Measurements from ENCODE around the gene LNP1.

Gene LNP1

GRCh38 chr3:100396967-100397366 lies 4.4 kb upstream of the LNP1 start:
- DNase-seq (ENCODE audit: extremely low read depth in 1 of 2, low read depth in 1 of 2): no peak

- DNase-seq (ENCODE audit: extremely low read depth in 1 of 2, low read depth in 1 of 2): no peak
These were observed 1.8 kb upstream of the LNP1 start for GRCh38 chr3:100399341-100400071.

- no peak for DNase-seq (ENCODE audit: extremely low read depth in 1 of 2, low read depth in 1 of 2)
These were observed 940 bp upstream of the LNP1 start for GRCh38 chr3:100400419-100400779.

- peak; percentile 16 to 22 for DNase-seq (ENCODE audit: extremely low read depth in 1 of 2, low read depth in 1 of 2)
These were observed 319 bp downstream of the LNP1 start for GRCh38 chr3:100401674-100402041.

GRCh38 chr3:100402256-100402655 lies 917 bp downstream of the LNP1 start:
- no peak for DNase-seq (ENCODE audit: extremely low read depth in 1 of 2, low read depth in 1 of 2)

- DNase-seq (ENCODE audit: extremely low read depth in 1 of 2, low read depth in 1 of 2): no peak
These were observed 1.6 kb downstream of the LNP1 start for GRCh38 chr3:100402891-100403290.

GRCh38 chr3:100403362-100404249 lies 2.3 kb downstream of the LNP1 start:
- no peak for DNase-seq (ENCODE audit: extremely low read depth in 1 of 2, low read depth in 1 of 2)

GRCh38 chr3:100404250-100404548 lies 2.9 kb downstream of the LNP1 start:
- DNase-seq (ENCODE audit: extremely low read depth in 1 of 2, low read depth in 1 of 2): no peak

GRCh38 chr3:100407164-100407563 lies 5.8 kb downstream of the LNP1 start:
- no peak for DNase-seq (ENCODE audit: extremely low read depth in 1 of 2, low read depth in 1 of 2)

GRCh38 chr3:100407977-100408532 lies 6.7 kb downstream of the LNP1 start:
- DNase-seq (ENCODE audit: extremely low read depth in 1 of 2, low read depth in 1 of 2): no peak

GRCh38 chr3:100411091-100411982 lies 10.0 kb downstream of the LNP1 start:
- DNase-seq (ENCODE audit: extremely low read depth in 1 of 2, low read depth in 1 of 2): no peak

- no peak for DNase-seq (ENCODE audit: extremely low read depth in 1 of 2, low read depth in 1 of 2)
These were observed 11.7 kb downstream of the LNP1 start for GRCh38 chr3:100412912-100413590.

GRCh38 chr3:100413613-100414012 lies 12.3 kb downstream of the LNP1 start:
- DNase-seq (ENCODE audit: extremely low read depth in 1 of 2, low read depth in 1 of 2): no peak

GRCh38 chr3:100416176-100416575 lies 14.8 kb downstream of the LNP1 start:
- DNase-seq (ENCODE audit: extremely low read depth in 1 of 2, low read depth in 1 of 2): no peak

GRCh38 chr3:100416863-100417262 lies 15.5 kb downstream of the LNP1 start:
- DNase-seq (ENCODE audit: extremely low read depth in 1 of 2, low read depth in 1 of 2): no peak

GRCh38 chr3:100419406-100419805 lies 18.1 kb downstream of the LNP1 start:
- no peak for DNase-seq (ENCODE audit: extremely low read depth in 1 of 2, low read depth in 1 of 2)

- DNase-seq (ENCODE audit: extremely low read depth in 1 of 2, low read depth in 1 of 2): no peak
These were observed 19.5 kb downstream of the LNP1 start for GRCh38 chr3:100420885-100421284.

GRCh38 chr3:100423611-100424010 lies 22.3 kb downstream of the LNP1 start:
- no peak for DNase-seq (ENCODE audit: extremely low read depth in 1 of 2, low read depth in 1 of 2)

- no peak for DNase-seq (ENCODE audit: extremely low read depth in 1 of 2, low read depth in 1 of 2)
These were observed 22.9 kb downstream of the LNP1 start for GRCh38 chr3:100424261-100424660.

GRCh38 chr3:100425316-100425715 lies 24.0 kb downstream of the LNP1 start:
- no peak for DNase-seq (ENCODE audit: extremely low read depth in 1 of 2, low read depth in 1 of 2)
